HepG2 (cell line): ENCODE data around the gene MARS2. TPM values are rescaled to one million over a fixed set of nuclear protein-coding genes. Genes with fewer than 3 reads are reported as not detected.

Source experiments
- ATF2 ChIP-seq: sonication (generic); formaldehyde crosslinking; IDR thresholded peaks from 2 replicates; pipeline ENCODE4 v1.4.0; 2020; ENCODE audit warnings: missing genetic modification reagents
- ELK4 ChIP-seq: sonication (generic); formaldehyde crosslinking; IDR thresholded peaks from 2 replicates; pipeline ENCODE4 v1.9.0; 2021; ENCODE audit warnings: missing genetic modification reagents, borderline replicate concordance
- MLX ChIP-seq: IDR thresholded peaks from 2 replicates; pipeline ENCODE4 v1.6.1; 2016
- NFAT5 ChIP-seq: sonication (generic); formaldehyde crosslinking; IDR thresholded peaks from 2 replicates; pipeline ENCODE4 v1.4.0; 2020; ENCODE audit warnings: missing genetic modification reagents
- U2AF1 ChIP-seq: fragments of 200-400 bp; formaldehyde crosslinking; optimal IDR thresholded peaks from 2 replicates; pipeline ENCODE3; 2017; ENCODE audit warnings: mild to moderate bottlenecking, low read depth, low read length
- ZBTB21 ChIP-seq: sonication (generic); formaldehyde crosslinking; IDR thresholded peaks from 2 replicates; pipeline ENCODE4 v1.4.0; 2020; ENCODE audit warnings: missing genetic modification reagents
- ZNF24 ChIP-seq: fragments of 450-650 bp; IDR thresholded peaks from 2 replicates; pipeline ENCODE4 v1.6.1; 2017; ENCODE audit warnings: antibody characterized with exemption, mild to moderate bottlenecking
- ZNF367 ChIP-seq: sonication (generic); formaldehyde crosslinking; IDR thresholded peaks from 2 replicates; pipeline ENCODE4 v1.4.0; 2020; ENCODE audit warnings: missing genetic modification reagents, borderline replicate concordance
- ZNF496 ChIP-seq: sonication (generic); formaldehyde crosslinking; IDR thresholded peaks from 2 replicates; pipeline ENCODE4 v1.8.1; 2023; ENCODE audit warnings: mild to moderate bottlenecking, moderate library complexity, missing genetic modification reagents; ENCODE audit not compliant: insufficient replicate concordance
- ZNF660 ChIP-seq: sonication (generic); formaldehyde crosslinking; IDR thresholded peaks from 2 replicates; pipeline ENCODE4 v1.5.1; 2020; ENCODE audit warnings: mild to moderate bottlenecking, low read depth, missing genetic modification reagents, borderline replicate concordance
- ZNF839 ChIP-seq: sonication (generic); formaldehyde crosslinking; IDR thresholded peaks from 2 replicates; pipeline ENCODE4 v1.4.0; 2020; ENCODE audit warnings: missing genetic modification reagents, mild to moderate bottlenecking, borderline replicate concordance
- ZNF850 ChIP-seq: sonication (generic); formaldehyde crosslinking; conservative IDR thresholded peaks from 2 replicates; pipeline ENCODE4 v1.9.0; 2021; ENCODE audit warnings: mild to moderate bottlenecking, missing genetic modification reagents
- polyA plus RNA-seq, 8 experiments: library from polyadenylated mRNA; depleted of rRNA in 3 of 8; stranded (reverse) in 7 of 8; unstranded in 1 of 8; fragments of >200 nt; fragmentation: Illumina TruSeq in 4 of 8; extraction: Trizol in 4 of 8; gene quantifications; 2 replicates each; pipeline versions ENCODE4 v1.2.1 to v1.2.3, GENCODE V29; 2011 to 2016; ENCODE audit warnings: low read depth in 4 of 8, missing spikeins in 1 of 8, mixed read lengths in 1 of 8; ENCODE audit not compliant: insufficient read depth in 1 of 8
- total RNA-seq, 5 experiments: library from RNA; depleted of rRNA; stranded (reverse); fragments of >200 nt; fragmentation: Illumina TruSeq; extraction: Trizol; gene quantifications; 2 replicates each; pipeline ENCODE4 v1.2.3, GENCODE V29; 2016; ENCODE audit warnings: low read depth in 1 of 5
- TF ChIP-seq, protein P1 (sequence below): sonication (generic); formaldehyde crosslinking; IDR thresholded peaks from 2 replicates; pipeline ENCODE4 v1.5.1; 2020; ENCODE audit warnings: mild to moderate bottlenecking, missing genetic modification reagents, moderate library complexity
- TF ChIP-seq, protein P2 (sequence below): sonication (generic); formaldehyde crosslinking; IDR thresholded peaks from 2 replicates; pipeline ENCODE4 v1.4.0; 2020; ENCODE audit warnings: missing genetic modification reagents, borderline replicate concordance

MARS2 gene
- total and polyA plus RNA-seq, 2 of the 13 experiments (the other 11 are each of a cell fraction or from before 2014, with no cell fraction given) = 6.9 to 16.2 TPM

DNA sequence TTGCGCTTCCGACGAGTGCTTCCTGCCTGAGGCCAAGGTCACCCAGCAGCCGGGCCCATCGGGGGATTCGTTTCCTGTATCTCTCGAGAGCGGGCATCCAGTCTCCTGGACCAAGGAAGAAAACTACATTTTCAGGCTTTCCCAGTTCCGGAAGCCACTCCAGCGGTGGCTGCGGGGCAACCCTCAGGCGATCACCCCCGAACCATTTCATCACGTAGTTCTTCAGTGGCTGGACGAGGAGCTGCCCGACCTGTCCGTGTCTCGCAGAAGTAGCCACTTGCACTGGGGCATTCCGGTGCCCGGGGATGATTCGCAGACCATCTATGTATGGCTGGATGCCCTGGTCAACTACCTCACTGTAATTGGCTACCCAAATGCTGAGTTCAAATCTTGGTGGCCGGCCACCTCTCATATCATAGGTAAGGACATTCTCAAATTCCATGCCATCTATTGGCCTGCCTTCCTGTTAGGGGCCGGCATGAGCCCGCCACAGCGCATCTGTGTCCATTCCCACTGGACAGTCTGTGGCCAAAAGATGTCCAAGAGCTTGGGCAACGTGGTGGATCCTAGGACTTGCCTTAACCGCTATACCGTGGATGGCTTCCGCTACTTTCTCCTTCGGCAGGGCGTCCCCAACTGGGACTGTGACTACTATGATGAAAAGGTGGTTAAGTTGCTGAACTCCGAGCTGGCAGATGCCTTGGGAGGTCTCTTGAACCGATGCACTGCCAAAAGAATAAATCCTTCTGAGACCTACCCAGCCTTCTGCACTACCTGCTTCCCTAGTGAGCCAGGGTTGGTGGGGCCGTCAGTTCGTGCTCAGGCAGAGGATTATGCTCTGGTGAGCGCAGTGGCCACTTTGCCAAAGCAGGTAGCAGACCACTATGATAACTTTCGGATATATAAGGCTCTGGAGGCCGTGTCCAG lies 1.0 kb downstream of the MARS2 start (continued):
- TF ChIP-seq, protein P1, sequence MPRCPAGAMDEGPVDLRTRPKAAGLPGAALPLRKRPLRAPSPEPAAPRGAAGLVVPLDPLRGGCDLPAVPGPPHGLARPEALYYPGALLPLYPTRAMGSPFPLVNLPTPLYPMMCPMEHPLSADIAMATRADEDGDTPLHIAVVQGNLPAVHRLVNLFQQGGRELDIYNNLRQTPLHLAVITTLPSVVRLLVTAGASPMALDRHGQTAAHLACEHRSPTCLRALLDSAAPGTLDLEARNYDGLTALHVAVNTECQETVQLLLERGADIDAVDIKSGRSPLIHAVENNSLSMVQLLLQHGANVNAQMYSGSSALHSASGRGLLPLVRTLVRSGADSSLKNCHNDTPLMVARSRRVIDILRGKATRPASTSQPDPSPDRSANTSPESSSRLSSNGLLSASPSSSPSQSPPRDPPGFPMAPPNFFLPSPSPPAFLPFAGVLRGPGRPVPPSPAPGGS (CRISPR knock-in tag) = no peak
- TF ChIP-seq ZBTB21 (CRISPR knock-in tag) = no peak
- no peak for TF ChIP-seq ZNF496 (CRISPR knock-in tag)
- no peak for TF ChIP-seq U2AF1
- no peak for TF ChIP-seq ZNF24
- TF ChIP-seq ZNF850 (CRISPR knock-in tag) = no peak
- TF ChIP-seq ATF2 (CRISPR knock-in tag) = 0 out of 2 replicates have a peak, but pooled peaks have one; percentile 0
- no peak for TF ChIP-seq ZNF839 (CRISPR knock-in tag)
- TF ChIP-seq MLX (CRISPR knock-in tag) = no peak
- no peak for TF ChIP-seq ZNF367
- peak; percentile 65; the same call in 1 of the 2 replicates for TF ChIP-seq NFAT5
- TF ChIP-seq ELK4 (CRISPR knock-in tag) = no peak
- TF ChIP-seq, protein P2, sequence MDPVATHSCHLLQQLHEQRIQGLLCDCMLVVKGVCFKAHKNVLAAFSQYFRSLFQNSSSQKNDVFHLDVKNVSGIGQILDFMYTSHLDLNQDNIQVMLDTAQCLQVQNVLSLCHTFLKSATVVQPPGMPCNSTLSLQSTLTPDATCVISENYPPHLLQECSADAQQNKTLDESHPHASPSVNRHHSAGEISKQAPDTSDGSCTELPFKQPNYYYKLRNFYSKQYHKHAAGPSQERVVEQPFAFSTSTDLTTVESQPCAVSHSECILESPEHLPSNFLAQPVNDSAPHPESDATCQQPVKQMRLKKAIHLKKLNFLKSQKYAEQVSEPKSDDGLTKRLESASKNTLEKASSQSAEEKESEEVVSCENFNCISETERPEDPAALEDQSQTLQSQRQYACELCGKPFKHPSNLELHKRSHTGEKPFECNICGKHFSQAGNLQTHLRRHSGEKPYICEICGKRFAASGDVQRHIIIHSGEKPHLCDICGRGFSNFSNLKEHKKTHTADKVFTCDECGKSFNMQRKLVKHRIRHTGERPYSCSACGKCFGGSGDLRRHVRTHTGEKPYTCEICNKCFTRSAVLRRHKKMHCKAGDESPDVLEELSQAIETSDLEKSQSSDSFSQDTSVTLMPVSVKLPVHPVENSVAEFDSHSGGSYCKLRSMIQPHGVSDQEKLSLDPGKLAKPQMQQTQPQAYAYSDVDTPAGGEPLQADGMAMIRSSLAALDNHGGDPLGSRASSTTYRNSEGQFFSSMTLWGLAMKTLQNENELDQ (CRISPR knock-in tag) = no peak
- TF ChIP-seq ZNF660 (CRISPR knock-in tag) = no peak
